Neural cell (in vitro differentiated cells): ENCODE measurements around the gene EXOC3L2. TPM values are rescaled to one million over a fixed set of nuclear protein-coding genes. Genes with fewer than 3 reads are reported as not detected.

Experiments
- H2AFZ ChIP-seq: fragments of 200-600, 300-800 bp; sonication (generic), shearing (Covaris generic); 2 replicates; pipeline ENCODE4 v1.6.0; 2014; ENCODE audit warnings: low read depth, mild to moderate bottlenecking, antibody characterized with exemption, low read length, moderate library complexity
- H3F3A ChIP-seq: fragments of 200-600 bp; shearing (Covaris generic); 2 replicates; pipeline ENCODE4 v1.6.1; 2016; ENCODE audit warnings: mild to moderate bottlenecking, moderate library complexity, mixed read lengths, antibody characterized with exemption, low read length; ENCODE audit not compliant: insufficient read depth, poor library complexity, severe bottlenecking
- H3K27ac ChIP-seq: fragments of 200-600, 300-800 bp; sonication (generic), shearing (Covaris generic); 2 replicates; pipeline ENCODE4 v1.5.1; 2014; ENCODE audit warnings: mild to moderate bottlenecking, low read length, moderate library complexity
- H3K27me3 ChIP-seq: fragments of 300-800, 200-600 bp; sonication (generic), shearing (Covaris generic); 2 replicates; pipeline ENCODE4 v1.6.0; 2014; ENCODE audit warnings: mild to moderate bottlenecking, low read depth, low read length, moderate library complexity; ENCODE audit not compliant: insufficient read depth
- H3K36me3 ChIP-seq: fragments of 300-800, 200-600 bp; sonication (generic), shearing (Covaris generic); 2 replicates; pipeline ENCODE4 v1.5.1; 2014; ENCODE audit warnings: mild to moderate bottlenecking, antibody characterized with exemption, low read length, moderate library complexity; ENCODE audit not compliant: insufficient read depth
- H3K4me2 ChIP-seq: fragments of 300-800, 200-600 bp; sonication (generic), shearing (Covaris generic); 2 replicates; pipeline ENCODE4 v1.6.0; 2014; ENCODE audit warnings: mild to moderate bottlenecking, low read length
- H3K4me3 ChIP-seq: fragments of 300-800, 200-600 bp; sonication (generic), shearing (Covaris generic); 2 replicates; pipeline ENCODE4 v1.5.1; 2014; ENCODE audit warnings: mild to moderate bottlenecking, low read length, moderate library complexity
- H3K79me2 ChIP-seq: fragments of 200-600 bp; shearing (Covaris generic); replicated peaks from 2 replicates; pipeline ENCODE4 v1.6.0; 2014; ENCODE audit warnings: mild to moderate bottlenecking, low read length, moderate library complexity; ENCODE audit not compliant: insufficient read depth
- H3K9ac ChIP-seq: fragments of 300-800, 200-600 bp; sonication (generic), shearing (Covaris generic); 2 replicates; pipeline ENCODE4 v1.6.1; 2016; ENCODE audit warnings: mild to moderate bottlenecking, low read length, mixed read lengths
- H3K9me2 ChIP-seq: fragments of 200-600 bp; shearing (Covaris generic); 2 replicates; pipeline ENCODE4 v1.6.1; 2016; ENCODE audit warnings: mild to moderate bottlenecking, low read length, mixed read lengths; ENCODE audit not compliant: insufficient read depth
- H3K9me3 ChIP-seq: fragments of 200-600, 300-800 bp; sonication (generic), shearing (Covaris generic); 2 replicates; pipeline ENCODE4 v1.6.1; 2016; ENCODE audit warnings: mild to moderate bottlenecking, mixed run types, low read length, moderate library complexity, mixed read lengths
- H4K20me1 ChIP-seq: fragments of 200-600 bp; shearing (Covaris generic); 2 replicates; pipeline ENCODE4 v1.6.1; 2016; ENCODE audit warnings: mild to moderate bottlenecking, mixed run types; ENCODE audit not compliant: insufficient read depth
- EP300 ChIP-seq: fragments of 450-650 bp; conservative IDR thresholded peaks from 2 replicates; pipeline ENCODE4 v1.6.1; 2014; ENCODE audit warnings: antibody characterized with exemption, mild to moderate bottlenecking, moderate library complexity; ENCODE audit not compliant: poor library complexity, severe bottlenecking
- EZH2 ChIP-seq: fragments of 200-600, 300-800 bp; shearing (Covaris generic), sonication (generic); IDR thresholded peaks from 2 replicates; pipeline ENCODE4 v1.6.1; 2014; ENCODE audit warnings: antibody characterized with exemption, low read length, borderline replicate concordance, mild to moderate bottlenecking; ENCODE audit not compliant: insufficient read depth, poor library complexity, severe bottlenecking
- MXI1 ChIP-seq: fragments of 450-650 bp; conservative IDR thresholded peaks from 2 replicates; pipeline ENCODE4 v1.6.1; 2014; ENCODE audit warnings: antibody characterized with exemption, mild to moderate bottlenecking; ENCODE audit not compliant: poor library complexity, severe bottlenecking
- POLR2AphosphoS5 ChIP-seq: IDR thresholded peaks from 2 replicates; pipeline ENCODE4 v1.6.1; 2012
- SMC3 ChIP-seq: fragments of 450-650 bp; conservative IDR thresholded peaks from 2 replicates; pipeline ENCODE4 v1.6.1; 2014; ENCODE audit warnings: antibody characterized with exemption, mild to moderate bottlenecking, moderate library complexity; ENCODE audit not compliant: poor library complexity
- TAF1 ChIP-seq: IDR thresholded peaks from 2 replicates; pipeline ENCODE4 v1.6.1; 2012; ENCODE audit warnings: low read depth
- polyA plus RNA-seq: library from polyadenylated mRNA; depleted of rRNA; stranded (reverse); fragments of >200 nt; gene quantifications from 2 replicates; pipeline ENCODE4 v1.2.3, GENCODE V29; 2014
- TF ChIP-seq, protein P1 (sequence below): IDR thresholded peaks from 2 replicates; pipeline ENCODE4 v1.6.1; 2012; ENCODE audit warnings: borderline replicate concordance
- TF ChIP-seq, protein P2 (sequence below): fragments of 450-650 bp; IDR thresholded peaks from 2 replicates; pipeline ENCODE4 v1.5.1; 2014; ENCODE audit warnings: antibody characterized with exemption, mild to moderate bottlenecking, moderate library complexity; ENCODE audit not compliant: poor library complexity, severe bottlenecking

Gene EXOC3L2
- polyA plus RNA-seq, 1 donor from 2014 or later, result not detected

DNA sequence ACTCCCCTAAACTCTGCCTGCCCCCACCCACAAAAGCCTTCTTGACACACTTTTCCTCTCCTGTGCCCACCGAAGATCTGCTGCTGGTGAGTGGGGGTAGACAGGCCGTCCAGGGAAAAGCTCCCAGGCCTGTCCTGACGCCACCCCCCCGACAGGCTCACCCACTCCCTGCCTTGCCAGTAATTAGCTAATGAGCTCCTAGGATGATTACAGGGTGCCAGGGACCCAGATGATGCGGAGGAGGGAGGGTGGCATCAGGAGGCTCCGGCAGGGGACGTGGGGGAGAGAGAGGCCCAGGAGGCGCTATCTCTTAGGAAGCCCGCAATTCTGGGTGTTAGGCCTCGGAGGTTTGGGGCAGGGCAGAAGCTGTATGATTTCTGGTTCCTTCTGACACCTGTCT lies 32.9 kb upstream of the EXOC3L2 start:
- H3F3A ChIP-seq, result no peaks in the 10 kb centered on the region
- no peak overlapping the region for H2AFZ ChIP-seq
- no peaks in the 10 kb centered on the region for H3K9me2 ChIP-seq
- TF ChIP-seq, protein P1, sequence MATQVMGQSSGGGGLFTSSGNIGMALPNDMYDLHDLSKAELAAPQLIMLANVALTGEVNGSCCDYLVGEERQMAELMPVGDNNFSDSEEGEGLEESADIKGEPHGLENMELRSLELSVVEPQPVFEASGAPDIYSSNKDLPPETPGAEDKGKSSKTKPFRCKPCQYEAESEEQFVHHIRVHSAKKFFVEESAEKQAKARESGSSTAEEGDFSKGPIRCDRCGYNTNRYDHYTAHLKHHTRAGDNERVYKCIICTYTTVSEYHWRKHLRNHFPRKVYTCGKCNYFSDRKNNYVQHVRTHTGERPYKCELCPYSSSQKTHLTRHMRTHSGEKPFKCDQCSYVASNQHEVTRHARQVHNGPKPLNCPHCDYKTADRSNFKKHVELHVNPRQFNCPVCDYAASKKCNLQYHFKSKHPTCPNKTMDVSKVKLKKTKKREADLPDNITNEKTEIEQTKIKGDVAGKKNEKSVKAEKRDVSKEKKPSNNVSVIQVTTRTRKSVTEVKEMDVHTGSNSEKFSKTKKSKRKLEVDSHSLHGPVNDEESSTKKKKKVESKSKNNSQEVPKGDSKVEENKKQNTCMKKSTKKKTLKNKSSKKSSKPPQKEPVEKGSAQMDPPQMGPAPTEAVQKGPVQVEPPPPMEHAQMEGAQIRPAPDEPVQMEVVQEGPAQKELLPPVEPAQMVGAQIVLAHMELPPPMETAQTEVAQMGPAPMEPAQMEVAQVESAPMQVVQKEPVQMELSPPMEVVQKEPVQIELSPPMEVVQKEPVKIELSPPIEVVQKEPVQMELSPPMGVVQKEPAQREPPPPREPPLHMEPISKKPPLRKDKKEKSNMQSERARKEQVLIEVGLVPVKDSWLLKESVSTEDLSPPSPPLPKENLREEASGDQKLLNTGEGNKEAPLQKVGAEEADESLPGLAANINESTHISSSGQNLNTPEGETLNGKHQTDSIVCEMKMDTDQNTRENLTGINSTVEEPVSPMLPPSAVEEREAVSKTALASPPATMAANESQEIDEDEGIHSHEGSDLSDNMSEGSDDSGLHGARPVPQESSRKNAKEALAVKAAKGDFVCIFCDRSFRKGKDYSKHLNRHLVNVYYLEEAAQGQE, result no peak
- TF ChIP-seq EP300 (no peak), TAF1 (no peak), SMC3 (no peak), POLR2AphosphoS5 (no peak), EZH2 (no peak), MXI1 (no peak)
- TF ChIP-seq, protein P2, sequence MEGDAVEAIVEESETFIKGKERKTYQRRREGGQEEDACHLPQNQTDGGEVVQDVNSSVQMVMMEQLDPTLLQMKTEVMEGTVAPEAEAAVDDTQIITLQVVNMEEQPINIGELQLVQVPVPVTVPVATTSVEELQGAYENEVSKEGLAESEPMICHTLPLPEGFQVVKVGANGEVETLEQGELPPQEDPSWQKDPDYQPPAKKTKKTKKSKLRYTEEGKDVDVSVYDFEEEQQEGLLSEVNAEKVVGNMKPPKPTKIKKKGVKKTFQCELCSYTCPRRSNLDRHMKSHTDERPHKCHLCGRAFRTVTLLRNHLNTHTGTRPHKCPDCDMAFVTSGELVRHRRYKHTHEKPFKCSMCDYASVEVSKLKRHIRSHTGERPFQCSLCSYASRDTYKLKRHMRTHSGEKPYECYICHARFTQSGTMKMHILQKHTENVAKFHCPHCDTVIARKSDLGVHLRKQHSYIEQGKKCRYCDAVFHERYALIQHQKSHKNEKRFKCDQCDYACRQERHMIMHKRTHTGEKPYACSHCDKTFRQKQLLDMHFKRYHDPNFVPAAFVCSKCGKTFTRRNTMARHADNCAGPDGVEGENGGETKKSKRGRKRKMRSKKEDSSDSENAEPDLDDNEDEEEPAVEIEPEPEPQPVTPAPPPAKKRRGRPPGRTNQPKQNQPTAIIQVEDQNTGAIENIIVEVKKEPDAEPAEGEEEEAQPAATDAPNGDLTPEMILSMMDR, result no peak
- H3K4me2 ChIP-seq, result no peak overlapping the region
- H3K4me3 ChIP-seq, result no peak overlapping the region
- no peaks in the 10 kb centered on the region for H4K20me1 ChIP-seq
- H3K9ac ChIP-seq, result no peak overlapping the region
- H3K9me3 ChIP-seq, result no peaks in the 10 kb centered on the region
- no peaks in the 10 kb centered on the region for H3K27me3 ChIP-seq
- H3K36me3 ChIP-seq, result no peaks in the 10 kb centered on the region
- H3K79me2 ChIP-seq, result no peaks in the 10 kb centered on the region
- no peak overlapping the region for H3K27ac ChIP-seq

DNA sequence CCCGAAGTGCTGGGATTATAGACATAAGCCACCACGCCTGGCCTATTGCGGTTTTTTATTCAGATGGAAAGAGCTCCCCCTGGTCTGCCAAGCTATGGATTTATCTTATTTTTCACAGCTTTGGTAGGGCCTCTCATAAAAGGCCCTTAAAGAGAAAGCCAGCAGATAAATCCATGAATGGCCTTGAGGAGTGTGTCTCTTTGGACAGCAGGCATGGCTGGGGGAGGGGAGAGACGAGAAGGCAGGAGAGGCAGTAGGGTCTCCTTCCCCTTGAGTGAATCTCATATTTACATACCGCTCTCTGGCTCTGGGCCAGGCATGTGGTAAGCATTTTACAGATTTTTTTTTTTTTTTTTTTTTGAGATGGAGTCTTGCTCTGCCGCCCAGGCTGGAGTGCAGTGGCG lies 31.1 kb upstream of the EXOC3L2 start:
- TF ChIP-seq, protein P1, result no peak
- TF ChIP-seq, protein P2, result no peak
- TF ChIP-seq MXI1 (no peak), POLR2AphosphoS5 (no peak)
- Histone ChIP-seq H3K27ac (no peak overlapping the region), H3K36me3 (no peaks in the 10 kb centered on the region), H2AFZ (no peak overlapping the region), H3F3A (no peaks in the 10 kb centered on the region), H3K4me3 (no peak overlapping the region), H3K4me2 (no peak overlapping the region), H3K9me2 (no peaks in the 10 kb centered on the region), H3K9me3 (no peaks in the 10 kb centered on the region), H3K79me2 (no peaks in the 10 kb centered on the region), H3K27me3 (no peaks in the 10 kb centered on the region), H4K20me1 (no peaks in the 10 kb centered on the region), H3K9ac (no peak overlapping the region)
